CD14-positive monocyte (primary cell): ENCODE results near the gene TSPAN18. TPM values are rescaled to one million over a fixed set of nuclear protein-coding genes. Genes with fewer than 3 reads are reported as not detected.

Source experiments
- DNase-seq, 3 donors: peaks; one replicate each; pipeline ENCODE4 v3.0.0-alpha.2; 2011 to 2022
- H2AFZ ChIP-seq: 2 replicates; pipeline ENCODE4 v1.6.0; 2012; ENCODE audit warnings: mild to moderate bottlenecking, low read depth, low read length, inconsistent platforms; ENCODE audit not compliant: insufficient read depth, poor library complexity, severe bottlenecking
- H3K27ac ChIP-seq, 2 donors: 1 replicate in 1 of 2; 2 replicates in 1 of 2; pipeline ENCODE4 v1.5.1; 2012 to 2013; ENCODE audit warnings: low read length in 2 of 2, control low read depth in 1 of 2, inconsistent platforms in 1 of 2, low read depth in 1 of 2, mild to moderate bottlenecking in 1 of 2
- H3K27me3 ChIP-seq, 2 donors: one replicate each; pipeline versions ENCODE4 v1.6.0 to v1.6.1; 2011 to 2013; ENCODE audit warnings: low read length in 2 of 2; ENCODE audit not compliant: control insufficient read depth in 2 of 2, insufficient read depth in 2 of 2
- H3K36me3 ChIP-seq, 2 donors: replicated peaks in 1 of 2; 1 replicate in 1 of 2; 2 replicates in 1 of 2; pipeline versions ENCODE4 v1.5.1 to v1.6.1; 2012 to 2013; ENCODE audit warnings: low read length in 2 of 2, control low read depth in 1 of 2, inconsistent platforms in 1 of 2, mild to moderate bottlenecking in 1 of 2; ENCODE audit not compliant: insufficient read depth in 2 of 2, control insufficient read depth in 1 of 2
- H3K4me1 ChIP-seq, 2 donors: 1 replicate in 1 of 2; 2 replicates in 1 of 2; pipeline versions ENCODE4 v1.5.1 to v1.6.1; 2012 to 2013; ENCODE audit warnings: low read length in 2 of 2, control low read depth in 1 of 2, inconsistent platforms in 1 of 2, mild to moderate bottlenecking in 1 of 2, moderate library complexity in 1 of 2; ENCODE audit not compliant: insufficient read depth in 2 of 2, control insufficient read depth in 1 of 2
- H3K4me2 ChIP-seq: replicated peaks from 2 replicates; pipeline ENCODE3; 2012; ENCODE audit warnings: low read length, moderate library complexity, mild to moderate bottlenecking; ENCODE audit not compliant: poor library complexity, severe bottlenecking; ENCODE audit errors: extremely low read depth
- H3K4me3 ChIP-seq, 3 experiments: fragments of 200-600 bp in 1 of 3; sonication (generic) in 1 of 3; replicated peaks in 1 of 3; 1 replicate in 2 of 3; 2 replicates in 1 of 3; pipeline ENCODE4 v1.5.1; 2011 to 2013; ENCODE audit warnings: low read length in 3 of 3, mild to moderate bottlenecking in 3 of 3, control low read depth in 2 of 3, low read depth in 2 of 3, inconsistent platforms in 1 of 3, moderate library complexity in 1 of 3
- H3K79me2 ChIP-seq: 2 replicates; pipeline ENCODE4 v1.6.0; 2012; ENCODE audit warnings: mild to moderate bottlenecking, control low read depth, inconsistent platforms, low read length, moderate library complexity; ENCODE audit not compliant: insufficient read depth
- H3K9ac ChIP-seq: 2 replicates; pipeline ENCODE4 v1.6.0; 2017; ENCODE audit warnings: low read length, mild to moderate bottlenecking; ENCODE audit not compliant: insufficient read depth, poor library complexity, severe bottlenecking
- H3K9me3 ChIP-seq, 2 donors: replicated peaks in 1 of 2; 1 replicate in 1 of 2; 2 replicates in 1 of 2; pipeline versions ENCODE4 v1.5.1 to v1.6.1; 2012 to 2013; ENCODE audit warnings: low read length in 2 of 2, control low read depth in 1 of 2; ENCODE audit not compliant: control insufficient read depth in 1 of 2, insufficient read depth in 1 of 2
- H4K20me1 ChIP-seq: 2 replicates; pipeline ENCODE4 v1.6.0; 2012; ENCODE audit warnings: mild to moderate bottlenecking, low read length, control low read depth, moderate library complexity; ENCODE audit not compliant: insufficient read depth
- H3K27ac Mint-ChIP-seq, 7 donors: one replicate each; pipeline ENCODE4 v1.8.0; 2020; ENCODE audit warnings: mild to moderate bottlenecking in 7 of 7, mixed read lengths in 7 of 7, moderate library complexity in 6 of 7, inconsistent platforms in 2 of 7
- H3K27me3 Mint-ChIP-seq, 3 donors: one replicate each; pipeline ENCODE4 v1.8.0; 2021 to 2022; ENCODE audit warnings: low read depth in 3 of 3, mild to moderate bottlenecking in 3 of 3, mixed read lengths in 3 of 3, moderate library complexity in 3 of 3, inconsistent platforms in 1 of 3
- H3K36me3 Mint-ChIP-seq, 2 donors: one replicate each; pipeline ENCODE4 v1.8.0; 2020; ENCODE audit warnings: mixed read lengths in 2 of 2, inconsistent platforms in 1 of 2, mild to moderate bottlenecking in 1 of 2
- H3K4me1 Mint-ChIP-seq: one replicate; pipeline ENCODE4 v1.8.0; 2020; ENCODE audit warnings: mild to moderate bottlenecking, mixed read lengths
- H3K4me3 Mint-ChIP-seq, 2 donors: one replicate each; pipeline ENCODE4 v1.8.0; 2020; ENCODE audit warnings: mild to moderate bottlenecking in 2 of 2, mixed read lengths in 2 of 2, moderate library complexity in 1 of 2
- H3K9me3 Mint-ChIP-seq, 7 donors: one replicate each; pipeline ENCODE4 v1.8.0; 2020 to 2022; ENCODE audit warnings: mixed read lengths in 7 of 7, mild to moderate bottlenecking in 6 of 7, moderate library complexity in 6 of 7, inconsistent platforms in 2 of 7
- CTCF ChIP-seq: fragments of 200-600 bp; IDR thresholded peaks from one replicate; pipeline ENCODE4 v1.8.0; 2022; ENCODE audit warnings: antibody characterized with exemption, mild to moderate bottlenecking
- WGBS: methylation state at CpG from one replicate; pipeline ENCODE4 v1.1.5; 2013; ENCODE audit warnings: missing lambda C conversion rate; ENCODE audit not compliant: insufficient coverage; 5-methylcytosine and 5-hydroxymethylcytosine counted together
- intact Hi-C, 2 donors: fragments of 100-400 bp; cut with micrococcal nuclease; formaldehyde crosslinking; loops; one replicate each; pipeline versions ENCODE4 v1.15.0 to v1.15.1; 2023
- polyA plus RNA-seq, 3 donors: library from polyadenylated mRNA; depleted of rRNA in 1 of 3; unstranded in 2 of 3; stranded (reverse) in 1 of 3; fragments of 300-500 nt in 2 of 3; fragments of >200 nt in 1 of 3; fragmentation: Illumina TruSeq in 2 of 3; gene quantifications; 1 replicate in 2 of 3; 2 replicates in 1 of 3; pipeline ENCODE4 v1.2.3, GENCODE V29; 2012 to 2021

TSPAN18 gene
- polyA plus RNA-seq, 3 donors, result not detected

GRCh38 chr11:44808053-44808753, 81.4 kb downstream of the TSPAN18 start:
- no peak overlapping the region for H3K4me2 ChIP-seq
- H3K36me3 ChIP-seq, result no peaks in the 10 kb centered on the region
- Mint-ChIP-seq H3K27ac (no peak overlapping the region), H3K27me3 (peaks cover 9 to 15% (median 13%) of the 10 kb centered on the region in 3 donors), H3K36me3 (no peaks in the 10 kb centered on the region), H3K9me3 (no peaks in the 10 kb centered on the region), H3K4me3 (no peak overlapping the region), H3K4me1 (peaks cover 4% of the 10 kb centered on the region)
- no peak for DNase-seq
- H3K9me3 ChIP-seq, result no peaks in the 10 kb centered on the region
- H3K4me1 ChIP-seq, result no peaks in the 10 kb centered on the region
- H4K20me1 ChIP-seq, result no peaks in the 10 kb centered on the region
- no peak overlapping the region for H2AFZ ChIP-seq
- TF ChIP-seq CTCF, result no peak
- H3K9ac ChIP-seq, result no peak overlapping the region
- H3K27me3 ChIP-seq, result no peaks in the 10 kb centered on the region
- H3K27ac ChIP-seq, result no peak overlapping the region
- WGBS, result 98% methylated on average over 4 of the region's 7 CpGs
- intact Hi-C loops, result no loop called here
- no peaks in the 10 kb centered on the region for H3K79me2 ChIP-seq
- H3K4me3 ChIP-seq, result no peak overlapping the region

- Histone ChIP-seq H3K36me3 (no peaks in the 10 kb centered on the region), H4K20me1 (no peaks in the 10 kb centered on the region), H3K79me2 (no peaks in the 10 kb centered on the region), H3K4me2 (no peak overlapping the region), H2AFZ (no peak overlapping the region), H3K9me3 (no peaks in the 10 kb centered on the region), H3K4me3 (no peak overlapping the region), H3K4me1 (no peaks in the 10 kb centered on the region), H3K9ac (no peak overlapping the region), H3K27ac (no peak overlapping the region), H3K27me3 (no peaks in the 10 kb centered on the region)
- DNase-seq, result no peak
- Mint-ChIP-seq H3K9me3 (no peaks in the 10 kb centered on the region), H3K27me3 (peaks cover 7 to 8% (median 7%) of the 10 kb centered on the region in 3 donors), H3K4me3 (no peak overlapping the region), H3K36me3 (no peaks in the 10 kb centered on the region), H3K4me1 (peaks cover 11% of the 10 kb centered on the region), H3K27ac (no peak overlapping the region)
- 96% methylated on average over 5 of the region's 6 CpGs for WGBS
- no peak for TF ChIP-seq CTCF
- intact Hi-C loops, result no loop called here
Observed at GRCh38 chr11:44809283-44809682, 82.5 kb downstream of the TSPAN18 start.
